ENCODE results near the gene ARMC3. TPM values are rescaled to one million over a fixed set of nuclear protein-coding genes. Genes with fewer than 3 reads are reported as not detected.

ARMC3 gene
- total and polyA plus RNA-seq, 5 donors from 2014 or later = 1.4 TPM; not detected in 4

GRCh38 chr10:23037152-23037551 is 109.3 kb downstream of the ARMC3 start:
- DNase-seq (no peak), ATAC-seq (ENCODE audit: low read depth in 2 of 2) (no peak)
- Histone ChIP-seq H3K4me1 (ENCODE audit: control insufficient read depth, insufficient read depth, low read length, poor library complexity, severe bottlenecking) (no peaks in the 10 kb centered on the region), H3K4me3 (ENCODE audit: low read depth, low read length) (no peak overlapping the region), H3K36me3 (ENCODE audit: control insufficient read depth, insufficient read depth, low read length) (no peaks in the 10 kb centered on the region), H3K27me3 (ENCODE audit: control insufficient read depth, insufficient read depth, low read length) (peaks cover 7% of the 10 kb centered on the region), H3K27ac (ENCODE audit: insufficient read depth, low read length, poor library complexity, severe bottlenecking) (no peak overlapping the region), H3K9me3 (ENCODE audit: control insufficient read depth in 2 of 2, low read length in 2 of 2) (peaks cover 3 to 5% of the 10 kb centered on the region in 2 experiments)
- peaks cover 35% of the 10 kb centered on the region for H3K27me3 Mint-ChIP-seq
- no peaks in the 10 kb centered on the region for H3K4me1 Mint-ChIP-seq
- no peaks in the 10 kb centered on the region for H3K36me3 Mint-ChIP-seq
- no peak overlapping the region for H3K27ac Mint-ChIP-seq
- no peak overlapping the region for H3K4me3 Mint-ChIP-seq
- H3K9me3 Mint-ChIP-seq = peaks cover 0 to 3% (median 0%) of the 10 kb centered on the region in 7 donors

GRCh38 chr10:23037561-23037960 is 109.7 kb downstream of the ARMC3 start:
- peaks cover 0 to 3% (median 0%) of the 10 kb centered on the region in 7 donors for H3K9me3 Mint-ChIP-seq
- no peak for DNase-seq
- H3K4me1 Mint-ChIP-seq = no peaks in the 10 kb centered on the region
- H3K4me3 Mint-ChIP-seq = no peak overlapping the region
- H3K27me3 ChIP-seq (ENCODE audit: control insufficient read depth, insufficient read depth, low read length) = peaks cover 7% of the 10 kb centered on the region
- H3K27ac Mint-ChIP-seq = no peak overlapping the region
- peaks cover 36% of the 10 kb centered on the region for H3K27me3 Mint-ChIP-seq
- no peaks in the 10 kb centered on the region for H3K4me1 ChIP-seq (ENCODE audit: control insufficient read depth, insufficient read depth, low read length, poor library complexity, severe bottlenecking)
- no peak overlapping the region for H3K27ac ChIP-seq (ENCODE audit: insufficient read depth, low read length, poor library complexity, severe bottlenecking)
- peaks cover 3 to 5% of the 10 kb centered on the region in 2 experiments for H3K9me3 ChIP-seq (ENCODE audit: control insufficient read depth in 2 of 2, low read length in 2 of 2)
- H3K36me3 Mint-ChIP-seq = no peaks in the 10 kb centered on the region
- ATAC-seq (ENCODE audit: low read depth in 2 of 2) = no peak
- no peak overlapping the region for H3K4me3 ChIP-seq (ENCODE audit: low read depth, low read length)
- H3K36me3 ChIP-seq (ENCODE audit: control insufficient read depth, insufficient read depth, low read length) = no peaks in the 10 kb centered on the region

GRCh38 chr10:23038172-23038571 is 110.3 kb downstream of the ARMC3 start:
- no peaks in the 10 kb centered on the region for H3K4me1 Mint-ChIP-seq

GRCh38 chr10:23040002-23040401 is 112.1 kb downstream of the ARMC3 start:
- H3K27ac ChIP-seq (ENCODE audit: insufficient read depth, low read length, poor library complexity, severe bottlenecking) = no peak overlapping the region
- Mint-ChIP-seq H3K4me3 (no peak overlapping the region), H3K4me1 (no peaks in the 10 kb centered on the region), H3K36me3 (no peaks in the 10 kb centered on the region), H3K27me3 (peaks cover 33% of the 10 kb centered on the region), H3K27ac (no peak overlapping the region), H3K9me3 (peaks cover 0 to 3% (median 0%) of the 10 kb centered on the region in 7 donors)
- peaks cover 4% of the 10 kb centered on the region for H3K27me3 ChIP-seq (ENCODE audit: control insufficient read depth, insufficient read depth, low read length)
- no peaks in the 10 kb centered on the region for H3K4me1 ChIP-seq (ENCODE audit: control insufficient read depth, insufficient read depth, low read length, poor library complexity, severe bottlenecking)
- no peaks in the 10 kb centered on the region for H3K36me3 ChIP-seq (ENCODE audit: control insufficient read depth, insufficient read depth, low read length)
- DNase-seq (no peak), ATAC-seq (ENCODE audit: low read depth in 2 of 2) (no peak)
- H3K4me3 ChIP-seq (ENCODE audit: low read depth, low read length) = no peak overlapping the region
- H3K9me3 ChIP-seq (ENCODE audit: control insufficient read depth in 2 of 2, low read length in 2 of 2) = peaks cover 3 to 5% of the 10 kb centered on the region in 2 experiments

More at GRCh38 chr10:23038172-23038571, 110.3 kb downstream of the ARMC3 start:
- Histone ChIP-seq H3K36me3 (ENCODE audit: control insufficient read depth, insufficient read depth, low read length) (no peaks in the 10 kb centered on the region), H3K4me3 (ENCODE audit: low read depth, low read length) (no peak overlapping the region), H3K27ac (ENCODE audit: insufficient read depth, low read length, poor library complexity, severe bottlenecking) (no peak overlapping the region), H3K9me3 (ENCODE audit: control insufficient read depth in 2 of 2, low read length in 2 of 2) (peaks cover 3 to 5% of the 10 kb centered on the region in 2 experiments), H3K4me1 (ENCODE audit: control insufficient read depth, insufficient read depth, low read length, poor library complexity, severe bottlenecking) (no peaks in the 10 kb centered on the region), H3K27me3 (ENCODE audit: control insufficient read depth, insufficient read depth, low read length) (peaks cover 4% of the 10 kb centered on the region)
- no peak overlapping the region for H3K4me3 Mint-ChIP-seq
- peaks cover 40% of the 10 kb centered on the region for H3K27me3 Mint-ChIP-seq
- DNase-seq (no peak), ATAC-seq (ENCODE audit: low read depth in 2 of 2) (no peak)
- peaks cover 0 to 3% (median 0%) of the 10 kb centered on the region in 7 donors for H3K9me3 Mint-ChIP-seq
- H3K27ac Mint-ChIP-seq = no peak overlapping the region
- no peaks in the 10 kb centered on the region for H3K36me3 Mint-ChIP-seq

- ATAC-seq (ENCODE audit: low read depth in 2 of 2) (no peak), DNase-seq (no peak)
- H3K36me3 ChIP-seq (ENCODE audit: control insufficient read depth, insufficient read depth, low read length) = no peaks in the 10 kb centered on the region
- no peaks in the 10 kb centered on the region for H3K27me3 ChIP-seq (ENCODE audit: control insufficient read depth, insufficient read depth, low read length)
- Mint-ChIP-seq H3K27me3 (peaks cover 22% of the 10 kb centered on the region), H3K4me1 (no peaks in the 10 kb centered on the region), H3K27ac (no peak overlapping the region), H3K4me3 (no peak overlapping the region), H3K9me3 (peaks cover 0 to 2% (median 0%) of the 10 kb centered on the region in 7 donors), H3K36me3 (no peaks in the 10 kb centered on the region)
- H3K27ac ChIP-seq (ENCODE audit: insufficient read depth, low read length, poor library complexity, severe bottlenecking) = no peak overlapping the region
- H3K4me3 ChIP-seq (ENCODE audit: low read depth, low read length) = no peak overlapping the region
- no peaks in the 10 kb centered on the region for H3K4me1 ChIP-seq (ENCODE audit: control insufficient read depth, insufficient read depth, low read length, poor library complexity, severe bottlenecking)
- no peaks in the 10 kb centered on the region for H3K9me3 ChIP-seq (ENCODE audit: control insufficient read depth in 2 of 2, low read length in 2 of 2)
These were observed 118.2 kb downstream of the ARMC3 start for GRCh38 chr10:23046027-23046426.

- H3K27me3 Mint-ChIP-seq = peaks cover 24% of the 10 kb centered on the region
- DNase-seq (no peak), ATAC-seq (ENCODE audit: low read depth in 2 of 2) (no peak)
- peak overlapping the region in 1 of 3 donors; percentile 16 for H3K27ac Mint-ChIP-seq
- Histone ChIP-seq H3K4me3 (ENCODE audit: low read depth, low read length) (no peak overlapping the region), H3K27ac (ENCODE audit: insufficient read depth, low read length, poor library complexity, severe bottlenecking) (no peak overlapping the region), H3K27me3 (ENCODE audit: control insufficient read depth, insufficient read depth, low read length) (no peaks in the 10 kb centered on the region), H3K36me3 (ENCODE audit: control insufficient read depth, insufficient read depth, low read length) (no peaks in the 10 kb centered on the region), H3K9me3 (ENCODE audit: control insufficient read depth in 2 of 2, low read length in 2 of 2) (no peaks in the 10 kb centered on the region), H3K4me1 (ENCODE audit: control insufficient read depth, insufficient read depth, low read length, poor library complexity, severe bottlenecking) (no peaks in the 10 kb centered on the region)
- H3K36me3 Mint-ChIP-seq = no peaks in the 10 kb centered on the region
- no peak overlapping the region for H3K4me3 Mint-ChIP-seq
- H3K4me1 Mint-ChIP-seq = no peaks in the 10 kb centered on the region
- H3K9me3 Mint-ChIP-seq = peaks cover 0 to under 1% (median 0%) of the 10 kb centered on the region in 7 donors
These were observed 119.6 kb downstream of the ARMC3 start for GRCh38 chr10:23047201-23048050.

GRCh38 chr10:23048191-23048590 is 120.3 kb downstream of the ARMC3 start:
- H3K27ac Mint-ChIP-seq = no peak overlapping the region
- H3K27me3 ChIP-seq (ENCODE audit: control insufficient read depth, insufficient read depth, low read length) = no peaks in the 10 kb centered on the region
- ATAC-seq (ENCODE audit: low read depth in 2 of 2) (no peak), DNase-seq (no peak)
- H3K27me3 Mint-ChIP-seq = peaks cover 20% of the 10 kb centered on the region
- H3K4me3 Mint-ChIP-seq = no peak overlapping the region
- no peaks in the 10 kb centered on the region for H3K36me3 Mint-ChIP-seq
- no peaks in the 10 kb centered on the region for H3K4me1 Mint-ChIP-seq
- no peaks in the 10 kb centered on the region for H3K4me1 ChIP-seq (ENCODE audit: control insufficient read depth, insufficient read depth, low read length, poor library complexity, severe bottlenecking)
- H3K9me3 ChIP-seq (ENCODE audit: control insufficient read depth in 2 of 2, low read length in 2 of 2) = no peaks in the 10 kb centered on the region
- no peak overlapping the region for H3K4me3 ChIP-seq (ENCODE audit: low read depth, low read length)
- no peak overlapping the region for H3K27ac ChIP-seq (ENCODE audit: insufficient read depth, low read length, poor library complexity, severe bottlenecking)
- no peaks in the 10 kb centered on the region for H3K9me3 Mint-ChIP-seq
- no peaks in the 10 kb centered on the region for H3K36me3 ChIP-seq (ENCODE audit: control insufficient read depth, insufficient read depth, low read length)

GRCh38 chr10:23051278-23051677 is 123.4 kb downstream of the ARMC3 start:
- H3K27ac ChIP-seq (ENCODE audit: insufficient read depth, low read length, poor library complexity, severe bottlenecking) = no peak overlapping the region
- no peaks in the 10 kb centered on the region for H3K9me3 ChIP-seq (ENCODE audit: control insufficient read depth in 2 of 2, low read length in 2 of 2)
- no peak for ATAC-seq (ENCODE audit: low read depth in 2 of 2)
- Mint-ChIP-seq H3K36me3 (no peaks in the 10 kb centered on the region), H3K9me3 (no peaks in the 10 kb centered on the region), H3K4me3 (no peak overlapping the region), H3K27ac (no peak overlapping the region), H3K4me1 (no peaks in the 10 kb centered on the region), H3K27me3 (peaks cover 18% of the 10 kb centered on the region)
- no peaks in the 10 kb centered on the region for H3K36me3 ChIP-seq (ENCODE audit: control insufficient read depth, insufficient read depth, low read length)
- H3K4me3 ChIP-seq (ENCODE audit: low read depth, low read length) = no peak overlapping the region
- no peaks in the 10 kb centered on the region for H3K4me1 ChIP-seq (ENCODE audit: control insufficient read depth, insufficient read depth, low read length, poor library complexity, severe bottlenecking)
- DNase-seq = no peak
- no peaks in the 10 kb centered on the region for H3K27me3 ChIP-seq (ENCODE audit: control insufficient read depth, insufficient read depth, low read length)
